HEK293 (cell line): ENCODE results near the gene ASIC1.

Source experiments
- GLI4 ChIP-seq: fragments of 450-650 bp; formaldehyde crosslinking; IDR thresholded peaks from 2 replicates; pipeline ENCODE4 v1.5.1; 2016; ENCODE audit warnings: missing biosample characterization, missing genetic modification characterization
- MZF1 ChIP-seq: fragments of 450-650 bp; formaldehyde crosslinking; IDR thresholded peaks from 2 replicates; pipeline ENCODE4 v1.5.1; 2017; ENCODE audit warnings: missing biosample characterization, missing genetic modification characterization, borderline replicate concordance
- SP2 ChIP-seq: fragments of 450-650 bp; formaldehyde crosslinking; IDR thresholded peaks from 2 replicates; pipeline ENCODE4 v1.5.1; 2016; ENCODE audit warnings: missing biosample characterization, missing genetic modification characterization
- ZNF10 ChIP-seq: fragments of 450-650 bp; formaldehyde crosslinking; IDR thresholded peaks from 2 replicates; pipeline ENCODE4 v1.5.1; 2017; ENCODE audit warnings: missing biosample characterization, missing genetic modification characterization
- ZNF121 ChIP-seq: fragments of 450-650 bp; formaldehyde crosslinking; IDR thresholded peaks from 2 replicates; pipeline ENCODE4 v1.5.1; 2016; ENCODE audit warnings: missing biosample characterization, missing genetic modification characterization
- ZNF23 ChIP-seq: fragments of 450-650 bp; formaldehyde crosslinking; IDR thresholded peaks from 2 replicates; pipeline ENCODE4 v1.5.1; 2016; ENCODE audit warnings: missing biosample characterization, missing genetic modification characterization, borderline replicate concordance
- ZNF311 ChIP-seq: fragments of 450-650 bp; formaldehyde crosslinking; IDR thresholded peaks from 2 replicates; pipeline ENCODE4 v1.5.1; 2017; ENCODE audit warnings: missing biosample characterization, missing genetic modification characterization, borderline replicate concordance
- ZNF391 ChIP-seq: fragments of 450-650 bp; formaldehyde crosslinking; IDR thresholded peaks from 2 replicates; pipeline ENCODE4 v1.5.1; 2016; ENCODE audit warnings: low read depth, missing biosample characterization, missing genetic modification characterization, borderline replicate concordance
- ZNF433 ChIP-seq: fragments of 450-650 bp; formaldehyde crosslinking; IDR thresholded peaks from 2 replicates; pipeline ENCODE4 v1.5.1; 2016; ENCODE audit warnings: missing biosample characterization, missing genetic modification characterization, low read depth
- ZNF777 ChIP-seq: fragments of 450-650 bp; formaldehyde crosslinking; IDR thresholded peaks from 2 replicates; pipeline ENCODE4 v1.5.1; 2017; ENCODE audit warnings: missing biosample characterization, missing genetic modification characterization, borderline replicate concordance
- TF ChIP-seq, protein P1 (sequence below): fragments of 450-650 bp; formaldehyde crosslinking; IDR thresholded peaks from 2 replicates; pipeline ENCODE4 v1.5.1; 2016; ENCODE audit warnings: missing biosample characterization, missing genetic modification characterization
- TF ChIP-seq, protein P2 (sequence below): fragments of 450-650 bp; formaldehyde crosslinking; IDR thresholded peaks from 2 replicates; pipeline ENCODE4 v1.5.1; 2016; ENCODE audit warnings: missing biosample characterization, missing genetic modification characterization
- TF ChIP-seq, protein P3 (sequence below): fragments of 450-650 bp; formaldehyde crosslinking; IDR thresholded peaks from 2 replicates; pipeline ENCODE4 v1.5.1; 2016; ENCODE audit warnings: missing biosample characterization, missing genetic modification characterization
- TF ChIP-seq, protein P4 (sequence below): fragments of 450-650 bp; formaldehyde crosslinking; IDR thresholded peaks from 2 replicates; pipeline ENCODE4 v1.5.1; 2016; ENCODE audit warnings: missing biosample characterization, missing genetic modification characterization, low read depth

DNA sequence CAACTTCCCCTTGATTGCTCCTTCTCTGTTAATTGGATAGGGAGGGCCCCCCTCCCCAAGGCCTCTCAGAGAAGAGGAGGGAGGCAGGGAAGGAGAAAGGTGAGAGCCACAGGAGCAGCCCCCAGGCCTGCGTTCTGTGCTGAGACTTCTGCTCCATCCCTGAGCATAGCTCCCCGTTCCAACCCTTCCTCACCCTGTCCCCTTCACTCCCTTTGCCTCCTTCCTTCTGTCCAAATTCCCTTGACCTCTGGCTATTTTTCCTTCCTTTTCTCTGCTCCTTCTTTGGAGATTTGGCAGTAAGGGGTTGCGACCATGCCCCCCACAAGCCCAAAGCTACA is 788 bp upstream of the ASIC1 start:
- TF ChIP-seq ZNF311 (tag by site-specific recombination) (no peak), ZNF10 (tag by site-specific recombination) (no peak), ZNF23 (tag by site-specific recombination) (no peak), ZNF777 (tag by site-specific recombination) (no peak), GLI4 (no peak), SP2 (no peak), ZNF391 (tag by site-specific recombination) (no peak), ZNF433 (no peak), ZNF121 (tag by site-specific recombination) (no peak), MZF1 (tag by site-specific recombination) (no peak)
- TF ChIP-seq, protein P1, sequence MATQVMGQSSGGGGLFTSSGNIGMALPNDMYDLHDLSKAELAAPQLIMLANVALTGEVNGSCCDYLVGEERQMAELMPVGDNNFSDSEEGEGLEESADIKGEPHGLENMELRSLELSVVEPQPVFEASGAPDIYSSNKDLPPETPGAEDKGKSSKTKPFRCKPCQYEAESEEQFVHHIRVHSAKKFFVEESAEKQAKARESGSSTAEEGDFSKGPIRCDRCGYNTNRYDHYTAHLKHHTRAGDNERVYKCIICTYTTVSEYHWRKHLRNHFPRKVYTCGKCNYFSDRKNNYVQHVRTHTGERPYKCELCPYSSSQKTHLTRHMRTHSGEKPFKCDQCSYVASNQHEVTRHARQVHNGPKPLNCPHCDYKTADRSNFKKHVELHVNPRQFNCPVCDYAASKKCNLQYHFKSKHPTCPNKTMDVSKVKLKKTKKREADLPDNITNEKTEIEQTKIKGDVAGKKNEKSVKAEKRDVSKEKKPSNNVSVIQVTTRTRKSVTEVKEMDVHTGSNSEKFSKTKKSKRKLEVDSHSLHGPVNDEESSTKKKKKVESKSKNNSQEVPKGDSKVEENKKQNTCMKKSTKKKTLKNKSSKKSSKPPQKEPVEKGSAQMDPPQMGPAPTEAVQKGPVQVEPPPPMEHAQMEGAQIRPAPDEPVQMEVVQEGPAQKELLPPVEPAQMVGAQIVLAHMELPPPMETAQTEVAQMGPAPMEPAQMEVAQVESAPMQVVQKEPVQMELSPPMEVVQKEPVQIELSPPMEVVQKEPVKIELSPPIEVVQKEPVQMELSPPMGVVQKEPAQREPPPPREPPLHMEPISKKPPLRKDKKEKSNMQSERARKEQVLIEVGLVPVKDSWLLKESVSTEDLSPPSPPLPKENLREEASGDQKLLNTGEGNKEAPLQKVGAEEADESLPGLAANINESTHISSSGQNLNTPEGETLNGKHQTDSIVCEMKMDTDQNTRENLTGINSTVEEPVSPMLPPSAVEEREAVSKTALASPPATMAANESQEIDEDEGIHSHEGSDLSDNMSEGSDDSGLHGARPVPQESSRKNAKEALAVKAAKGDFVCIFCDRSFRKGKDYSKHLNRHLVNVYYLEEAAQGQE (tag by site-specific recombination) = no peak
- TF ChIP-seq, protein P2, sequence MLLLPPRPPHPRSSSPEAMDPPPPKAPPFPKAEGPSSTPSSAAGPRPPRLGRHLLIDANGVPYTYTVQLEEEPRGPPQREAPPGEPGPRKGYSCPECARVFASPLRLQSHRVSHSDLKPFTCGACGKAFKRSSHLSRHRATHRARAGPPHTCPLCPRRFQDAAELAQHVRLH (tag by site-specific recombination) = no peak
- TF ChIP-seq, protein P3, sequence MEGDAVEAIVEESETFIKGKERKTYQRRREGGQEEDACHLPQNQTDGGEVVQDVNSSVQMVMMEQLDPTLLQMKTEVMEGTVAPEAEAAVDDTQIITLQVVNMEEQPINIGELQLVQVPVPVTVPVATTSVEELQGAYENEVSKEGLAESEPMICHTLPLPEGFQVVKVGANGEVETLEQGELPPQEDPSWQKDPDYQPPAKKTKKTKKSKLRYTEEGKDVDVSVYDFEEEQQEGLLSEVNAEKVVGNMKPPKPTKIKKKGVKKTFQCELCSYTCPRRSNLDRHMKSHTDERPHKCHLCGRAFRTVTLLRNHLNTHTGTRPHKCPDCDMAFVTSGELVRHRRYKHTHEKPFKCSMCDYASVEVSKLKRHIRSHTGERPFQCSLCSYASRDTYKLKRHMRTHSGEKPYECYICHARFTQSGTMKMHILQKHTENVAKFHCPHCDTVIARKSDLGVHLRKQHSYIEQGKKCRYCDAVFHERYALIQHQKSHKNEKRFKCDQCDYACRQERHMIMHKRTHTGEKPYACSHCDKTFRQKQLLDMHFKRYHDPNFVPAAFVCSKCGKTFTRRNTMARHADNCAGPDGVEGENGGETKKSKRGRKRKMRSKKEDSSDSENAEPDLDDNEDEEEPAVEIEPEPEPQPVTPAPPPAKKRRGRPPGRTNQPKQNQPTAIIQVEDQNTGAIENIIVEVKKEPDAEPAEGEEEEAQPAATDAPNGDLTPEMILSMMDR (tag by site-specific recombination) = no peak
- TF ChIP-seq, protein P4, sequence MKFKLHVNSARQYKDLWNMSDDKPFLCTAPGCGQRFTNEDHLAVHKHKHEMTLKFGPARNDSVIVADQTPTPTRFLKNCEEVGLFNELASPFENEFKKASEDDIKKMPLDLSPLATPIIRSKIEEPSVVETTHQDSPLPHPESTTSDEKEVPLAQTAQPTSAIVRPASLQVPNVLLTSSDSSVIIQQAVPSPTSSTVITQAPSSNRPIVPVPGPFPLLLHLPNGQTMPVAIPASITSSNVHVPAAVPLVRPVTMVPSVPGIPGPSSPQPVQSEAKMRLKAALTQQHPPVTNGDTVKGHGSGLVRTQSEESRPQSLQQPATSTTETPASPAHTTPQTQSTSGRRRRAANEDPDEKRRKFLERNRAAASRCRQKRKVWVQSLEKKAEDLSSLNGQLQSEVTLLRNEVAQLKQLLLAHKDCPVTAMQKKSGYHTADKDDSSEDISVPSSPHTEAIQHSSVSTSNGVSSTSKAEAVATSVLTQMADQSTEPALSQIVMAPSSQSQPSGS = no peak
